Measurements from ENCODE around the gene GOLGA6L7.

GOLGA6L7 gene

GRCh38 chr15:28888302-28888894 is 40.0 kb upstream of the GOLGA6L7 start:
- no peak overlapping the region for H3K4me3 ChIP-seq (ENCODE audit: low read depth, low read length)
- no peak for DNase-seq
- no peaks in the 10 kb centered on the region for H3K36me3 ChIP-seq
- H3K27me3 ChIP-seq: no peaks in the 10 kb centered on the region
- no peak for TF ChIP-seq CTCF (IDR thresholded peaks at IDR 0.05; ENCODE audit: low read depth, low read length)
- peaks cover 5% of the 10 kb centered on the region for H3K4me1 ChIP-seq
- H3K9me3 ChIP-seq: no peaks in the 10 kb centered on the region

GRCh38 chr15:28887339-28888174 is 39.1 kb upstream of the GOLGA6L7 start:
- no peak for DNase-seq
- Histone ChIP-seq H3K9me3 (no peaks in the 10 kb centered on the region), H3K4me1 (peaks cover 5% of the 10 kb centered on the region), H3K36me3 (no peaks in the 10 kb centered on the region), H3K27me3 (no peaks in the 10 kb centered on the region), H3K4me3 (ENCODE audit: low read depth, low read length) (peak overlapping the region; percentile 79)
- TF ChIP-seq CTCF (IDR thresholded peaks at IDR 0.05; ENCODE audit: low read depth, low read length): no peak

GRCh38 chr15:28886431-28887338 is 38.2 kb upstream of the GOLGA6L7 start:
- Histone ChIP-seq H3K27me3 (no peaks in the 10 kb centered on the region), H3K9me3 (no peaks in the 10 kb centered on the region), H3K4me3 (ENCODE audit: low read depth, low read length) (peak overlapping the region; percentile 79), H3K4me1 (peaks cover 5% of the 10 kb centered on the region), H3K36me3 (no peaks in the 10 kb centered on the region)
- DNase-seq: no peak
- no peak for TF ChIP-seq CTCF (IDR thresholded peaks at IDR 0.05; ENCODE audit: low read depth, low read length)

- H3K36me3 ChIP-seq: no peaks in the 10 kb centered on the region
- H3K9me3 ChIP-seq: no peaks in the 10 kb centered on the region
- H3K4me3 ChIP-seq (ENCODE audit: low read depth, low read length): peak within 1 kb of the TSS; percentile 79
- DNase-seq: peak; percentile 73
- peaks cover 5% of the 10 kb centered on the region for H3K4me1 ChIP-seq
- no peak for TF ChIP-seq CTCF (IDR thresholded peaks at IDR 0.05; ENCODE audit: low read depth, low read length)
- H3K27me3 ChIP-seq: no peaks in the 10 kb centered on the region
Measured at GRCh38 chr15:28885630-28886430, 37.4 kb upstream of the GOLGA6L7 start, which contains the start of gene APBA2. TSS of gene APBA2 (plus strand) at chr15:28885974. CDS start at chr15:29053885, 167,911 bp downstream.

- Histone ChIP-seq H3K27me3 (no peaks in the 10 kb centered on the region), H3K36me3 (no peaks in the 10 kb centered on the region), H3K4me1 (peaks cover 5% of the 10 kb centered on the region), H3K9me3 (no peaks in the 10 kb centered on the region), H3K4me3 (ENCODE audit: low read depth, low read length) (peak overlapping the region; percentile 79)
- TF ChIP-seq CTCF (IDR thresholded peaks at IDR 0.05; ENCODE audit: low read depth, low read length): 0 out of 2 replicates have a peak, but pooled peaks have one; percentile 1
- DNase-seq: no peak
Measured at GRCh38 chr15:28885128-28885629, 36.7 kb upstream of the GOLGA6L7 start.

Measured in BE2C (cell line).